Measurements from ENCODE around the gene SORBS1.

DNA sequence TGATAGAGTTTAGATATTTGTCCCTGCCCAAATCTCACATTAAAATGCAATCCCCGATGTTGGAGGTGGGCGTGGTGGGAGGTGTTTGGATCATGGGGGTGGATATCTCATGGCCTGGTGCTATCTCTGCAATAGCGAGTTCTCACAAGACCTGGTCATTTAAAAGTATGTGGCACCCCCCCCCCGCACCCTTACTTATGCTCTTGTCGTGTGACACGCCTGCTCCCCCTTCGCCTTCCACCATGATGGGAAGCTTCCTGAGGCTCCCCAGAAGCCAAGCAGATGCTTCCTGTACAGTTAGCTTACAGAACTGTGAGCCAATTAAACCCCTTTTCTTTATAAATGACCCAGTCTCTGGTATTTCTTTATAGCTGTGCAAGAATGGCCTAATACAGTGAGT lies 118.8 kb downstream of the SORBS1 start:
- TF ChIP-seq EZH2 (IDR thresholded peaks at IDR 0.05; ENCODE audit: insufficient read depth, poor library complexity, severe bottlenecking) (no peak), EZH2phosphoT487 (IDR thresholded peaks at IDR 0.05; ENCODE audit: insufficient read depth, low read depth) (no peak)

Data from GM23248 (cell line).